Liver (tissue), 5 donors: ENCODE measurements around the gene ANGPTL4. TPM values are rescaled to one million over a fixed set of nuclear protein-coding genes. Genes with fewer than 3 reads are reported as not detected.

Experiments used
- polyA plus RNA-seq, 2 donors: library from polyadenylated mRNA; stranded (reverse) in 1 of 2; unstranded in 1 of 2; fragments of 200-250 nt in 1 of 2; fragments of >200 nt in 1 of 2; fragmentation: Nextera tagmentation in 1 of 2; extraction: Ambion mirVana in 1 of 2; gene quantifications; one replicate each; pipeline versions ENCODE4 v1.2.1 to v1.2.3, GENCODE V29; 2013 to 2015
- small RNA-seq: library from RNA; depleted of rRNA; stranded (forward); fragments of <200 nt; gene quantifications from one replicate; pipeline ENCODE3, GENCODE V24; 2014
- total RNA-seq, 2 donors: library from RNA; depleted of rRNA; stranded (reverse); fragments of >200 nt; gene quantifications; one replicate each; pipeline ENCODE4 v1.2.3, GENCODE V29; 2014
- donor health status: healthy.
- donor health status: healthy.
- donor health status: healthy.

Gene ANGPTL4
- total and polyA plus RNA-seq, 4 donors, result 0.65 to 144 (median 71.6) TPM

Small RNA genes lying within 50 kb of the gene (small RNA-seq; reads per million reads assigned to genes)
- 0.09 reads per million for gene MIR4999

Other genes starting within 250 kb of the ANGPTL4 start
- gene FBN3, start 214.6 kb upstream of the ANGPTL4 start, total RNA-seq, result under 1 TPM; under 0.01 to 0.61 TPM
- gene FBN3, start 214.6 kb upstream of the ANGPTL4 start, polyA plus RNA-seq, result under 1 TPM in 1 of 2 donors, not detected in 1; 0.08 TPM
- 10 to 100 TPM; 55.6 to 65.1 TPM for gene CERS4, start 154.8 kb upstream of the ANGPTL4 start, total RNA-seq
- gene CERS4, start 154.8 kb upstream of the ANGPTL4 start, polyA plus RNA-seq, result 10 to 100 TPM; 42.7 to 57.2 TPM
- 10 to 100 TPM in 1 of 2 donors, 1 to 10 TPM in 1; 6.7 to 10.9 TPM for gene CD320, start 55.8 kb upstream of the ANGPTL4 start, total RNA-seq
- gene CD320, start 55.8 kb upstream of the ANGPTL4 start, polyA plus RNA-seq, result 10 to 100 TPM; 14.3 to 18.0 TPM
- gene NDUFA7, start 42.8 kb upstream of the ANGPTL4 start, total RNA-seq, result 10 to 100 TPM; 19.6 to 26.1 TPM
- 100 to 1,000 TPM in 1 of 2 donors, 10 to 100 TPM in 1; 85.2 to 101 TPM for gene NDUFA7, start 42.8 kb upstream of the ANGPTL4 start, polyA plus RNA-seq
- 100 to 1,000 TPM in 1 of 2 donors, 10 to 100 TPM in 1; 74.7 to 205 TPM for gene RPS28, start 42.7 kb upstream of the ANGPTL4 start, total RNA-seq
- 100 to 1,000 TPM; 324 to 467 TPM for gene RPS28, start 42.7 kb upstream of the ANGPTL4 start, polyA plus RNA-seq
- gene KANK3, start 20.9 kb upstream of the ANGPTL4 start, total RNA-seq, result 1 to 10 TPM; 3.3 to 4.5 TPM
- 1 to 10 TPM in 1 of 2 donors, under 1 TPM in 1; 0.44 to 3.6 TPM for gene KANK3, start 20.9 kb upstream of the ANGPTL4 start, polyA plus RNA-seq
- gene RAB11B, start 26.2 kb downstream of the ANGPTL4 start, total RNA-seq, result 10 to 100 TPM; 31.9 to 91.2 TPM
- gene RAB11B, start 26.2 kb downstream of the ANGPTL4 start, polyA plus RNA-seq, result 10 to 100 TPM; 27.3 to 58.1 TPM
- gene MARCHF2, start 49.1 kb downstream of the ANGPTL4 start, total RNA-seq, result 10 to 100 TPM; 78.6 to 89.5 TPM
- 10 to 100 TPM; 21.6 to 39.1 TPM for gene MARCHF2, start 49.1 kb downstream of the ANGPTL4 start, polyA plus RNA-seq
- gene HNRNPM, start 80.8 kb downstream of the ANGPTL4 start, total RNA-seq, result 10 to 100 TPM; 66.3 to 75.1 TPM
- gene HNRNPM, start 80.8 kb downstream of the ANGPTL4 start, polyA plus RNA-seq, result 10 to 100 TPM; 39.4 to 86.9 TPM
- 1 to 10 TPM in 1 of 2 donors, under 1 TPM in 1; 0.84 to 1.8 TPM for gene PRAM1, start 138.5 kb downstream of the ANGPTL4 start, total RNA-seq
- gene PRAM1, start 138.5 kb downstream of the ANGPTL4 start, polyA plus RNA-seq, result under 1 TPM; 0.75 to 0.77 TPM
- 10 to 100 TPM in 1 of 2 donors, 1 to 10 TPM in 1; 3.5 to 10.3 TPM for gene ZNF414, start 150.0 kb downstream of the ANGPTL4 start, total RNA-seq
- gene ZNF414, start 150.0 kb downstream of the ANGPTL4 start, polyA plus RNA-seq, result 10 to 100 TPM in 1 of 2 donors, 1 to 10 TPM in 1; 4.1 to 16.0 TPM
- gene MYO1F, start 213.3 kb downstream of the ANGPTL4 start, total RNA-seq, result 10 to 100 TPM; 17.9 to 20.4 TPM
- gene MYO1F, start 213.3 kb downstream of the ANGPTL4 start, polyA plus RNA-seq, result 1 to 10 TPM; 6.1 to 6.2 TPM
- 10 to 100 TPM in 1 of 2 donors, 1 to 10 TPM in 1; 4.7 to 10.1 TPM for gene ADAMTS10, start 246.6 kb downstream of the ANGPTL4 start, total RNA-seq
- gene ADAMTS10, start 246.6 kb downstream of the ANGPTL4 start, polyA plus RNA-seq, result 1 to 10 TPM; 1.2 to 2.6 TPM